Omental fat pad (tissue), 4 donors: ENCODE results near the gene CUL4A. TPM values are rescaled to one million over a fixed set of nuclear protein-coding genes. Genes with fewer than 3 reads are reported as not detected.

Experiments
- ATAC-seq: fragments of 150-250 bp; one replicate; pipeline ENCODE4 v1.9.1; 2016; ENCODE audit warnings: mild to moderate bottlenecking, moderate library complexity; ENCODE audit not compliant: low FRiP score
- DNase-seq: peaks from one replicate; pipeline ENCODE4 v3.0.0-alpha.2; 2019; ENCODE audit warnings: low spot score
- total RNA-seq, 4 donors: library from RNA; depleted of rRNA; stranded (reverse); fragments of >200 nt; gene quantifications; one replicate each; pipeline ENCODE4 v1.1.0, GENCODE V29; 2016
- TF ChIP-seq, protein P1 (sequence below), 3 donors: fragments of 450-650 bp; IDR thresholded peaks; one replicate each; pipeline ENCODE4 v1.5.1; 2016 to 2017; ENCODE audit warnings: antibody characterized with exemption in 3 of 3, mild to moderate bottlenecking in 3 of 3, moderate library complexity in 2 of 3

CUL4A gene
- total RNA-seq, 4 donors from 2014 or later = 70.8 to 145 (median 86.8) TPM

GRCh38 chr13:113297370-113298042 lies 88.1 kb downstream of the CUL4A start:
- DNase-seq = no peak

GRCh38 chr13:113298043-113298945 lies 88.9 kb downstream of the CUL4A start:
- no peak for DNase-seq
- ATAC-seq = no peak
- TF ChIP-seq, protein P1, sequence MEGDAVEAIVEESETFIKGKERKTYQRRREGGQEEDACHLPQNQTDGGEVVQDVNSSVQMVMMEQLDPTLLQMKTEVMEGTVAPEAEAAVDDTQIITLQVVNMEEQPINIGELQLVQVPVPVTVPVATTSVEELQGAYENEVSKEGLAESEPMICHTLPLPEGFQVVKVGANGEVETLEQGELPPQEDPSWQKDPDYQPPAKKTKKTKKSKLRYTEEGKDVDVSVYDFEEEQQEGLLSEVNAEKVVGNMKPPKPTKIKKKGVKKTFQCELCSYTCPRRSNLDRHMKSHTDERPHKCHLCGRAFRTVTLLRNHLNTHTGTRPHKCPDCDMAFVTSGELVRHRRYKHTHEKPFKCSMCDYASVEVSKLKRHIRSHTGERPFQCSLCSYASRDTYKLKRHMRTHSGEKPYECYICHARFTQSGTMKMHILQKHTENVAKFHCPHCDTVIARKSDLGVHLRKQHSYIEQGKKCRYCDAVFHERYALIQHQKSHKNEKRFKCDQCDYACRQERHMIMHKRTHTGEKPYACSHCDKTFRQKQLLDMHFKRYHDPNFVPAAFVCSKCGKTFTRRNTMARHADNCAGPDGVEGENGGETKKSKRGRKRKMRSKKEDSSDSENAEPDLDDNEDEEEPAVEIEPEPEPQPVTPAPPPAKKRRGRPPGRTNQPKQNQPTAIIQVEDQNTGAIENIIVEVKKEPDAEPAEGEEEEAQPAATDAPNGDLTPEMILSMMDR (IDR thresholded peaks at IDR 0.05) = no peak

More at GRCh38 chr13:113297370-113298042, 88.1 kb downstream of the CUL4A start:
- peak; percentile 58 for ATAC-seq
- TF ChIP-seq, protein P1 (IDR thresholded peaks at IDR 0.05) = no peak

GRCh38 chr13:113299951-113300350 lies 90.5 kb downstream of the CUL4A start:
- ATAC-seq (no peak), DNase-seq (no peak)
- TF ChIP-seq, protein P1 (IDR thresholded peaks at IDR 0.05) = no peak

DNA sequence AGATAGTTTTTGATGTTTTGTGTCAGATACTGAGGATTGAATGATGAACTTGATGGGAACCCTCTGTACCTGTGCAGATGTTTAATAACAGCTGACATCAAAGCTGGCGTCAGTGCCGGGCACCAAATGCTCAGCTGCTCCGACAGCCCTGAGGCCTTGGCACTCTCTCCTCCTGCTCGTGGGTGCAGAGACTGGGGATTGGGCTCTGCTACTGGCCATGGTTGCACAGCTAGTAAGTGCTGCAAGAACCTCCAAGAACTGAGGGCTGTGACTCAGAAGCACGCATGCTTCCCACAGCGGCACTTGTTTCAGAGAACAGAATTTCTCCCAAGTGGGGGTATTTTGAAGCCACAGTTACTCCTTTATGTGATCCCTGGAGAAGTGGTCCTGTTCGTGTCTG lies 93.6 kb downstream of the CUL4A start:
- ATAC-seq = no peak
- TF ChIP-seq, protein P1 (IDR thresholded peaks at IDR 0.05) = no peak
- DNase-seq = no peak

DNA sequence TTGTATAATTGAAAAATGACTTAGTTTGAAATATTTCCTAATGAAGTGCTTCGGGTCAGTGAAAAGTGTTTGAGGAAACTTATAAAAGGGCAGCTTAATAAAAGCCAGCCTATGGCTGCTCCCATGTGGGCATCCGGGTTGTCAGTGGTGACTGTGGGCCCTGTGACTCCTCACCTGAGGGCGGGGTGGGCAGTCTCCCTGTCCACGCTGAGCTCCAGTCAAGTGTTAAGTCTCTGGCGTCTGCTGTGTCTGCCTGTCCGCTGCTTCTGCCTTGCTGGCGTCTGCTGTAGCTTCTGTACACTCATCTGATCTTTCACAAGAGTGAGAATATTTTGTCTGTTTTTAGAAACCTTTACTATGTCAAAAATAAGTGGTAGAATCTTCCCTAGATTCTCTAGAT lies 94.7 kb downstream of the CUL4A start:
- DNase-seq = no peak
- no peak for ATAC-seq
- TF ChIP-seq, protein P1 (IDR thresholded peaks at IDR 0.05) = no peak

DNA sequence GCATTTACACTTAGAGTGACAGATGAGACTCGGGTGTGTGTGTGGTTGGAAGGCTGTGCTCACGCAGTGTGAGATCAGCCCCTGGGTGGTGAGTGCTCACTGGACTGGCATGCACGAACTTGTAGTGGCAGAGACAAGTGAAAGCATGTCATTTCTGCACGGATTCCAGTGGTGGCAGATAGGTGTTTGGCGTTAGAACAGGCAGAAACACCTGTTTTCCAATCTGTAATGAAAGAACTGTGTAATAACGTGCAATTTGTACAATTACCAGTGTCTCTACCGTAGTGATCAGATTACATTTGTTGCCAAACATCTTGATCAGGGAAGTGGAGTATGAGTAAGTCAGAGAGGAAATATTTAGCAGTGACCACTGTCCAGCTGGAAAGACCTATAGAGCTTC lies 95.8 kb downstream of the CUL4A start:
- DNase-seq = no peak
- ATAC-seq = no peak

More for the DNA sequence above, 95.8 kb downstream of the CUL4A start:
- TF ChIP-seq, protein P1 (IDR thresholded peaks at IDR 0.05) = no peak
